Immature natural killer cell (primary cell): ENCODE results near the gene CAMK2B. TPM values are rescaled to one million over a fixed set of nuclear protein-coding genes. Genes with fewer than 3 reads are reported as not detected.

ENCODE experiments used
- DNase-seq, 3 donors: peaks; one replicate each; pipeline ENCODE4 v3.0.0; 2022; ENCODE audit warnings: mixed read lengths in 1 of 3
- H3K27ac Mint-ChIP-seq, 6 donors: one replicate each; pipeline ENCODE4 v1.8.0; 2020; ENCODE audit warnings: mixed read lengths in 6 of 6, mild to moderate bottlenecking in 5 of 6, inconsistent platforms in 4 of 6, moderate library complexity in 3 of 6
- H3K27me3 Mint-ChIP-seq, 3 donors: one replicate each; pipeline ENCODE4 v1.8.0; 2020 to 2021; ENCODE audit warnings: low read depth in 3 of 3, mild to moderate bottlenecking in 3 of 3, mixed read lengths in 3 of 3, moderate library complexity in 3 of 3, inconsistent platforms in 1 of 3
- H3K36me3 Mint-ChIP-seq, 3 donors: one replicate each; pipeline ENCODE4 v1.8.0; 2020; ENCODE audit warnings: mixed read lengths in 3 of 3, inconsistent platforms in 2 of 3, mild to moderate bottlenecking in 2 of 3
- H3K4me1 Mint-ChIP-seq, 2 donors: one replicate each; pipeline ENCODE4 v1.8.0; 2020; ENCODE audit warnings: inconsistent platforms in 2 of 2, mild to moderate bottlenecking in 2 of 2, mixed read lengths in 2 of 2, moderate library complexity in 1 of 2
- H3K4me3 Mint-ChIP-seq, 5 donors: one replicate each; pipeline ENCODE4 v1.8.0; 2020; ENCODE audit warnings: mild to moderate bottlenecking in 5 of 5, mixed read lengths in 5 of 5, inconsistent platforms in 3 of 5, moderate library complexity in 3 of 5
- H3K9me3 Mint-ChIP-seq, 6 donors: one replicate each; pipeline ENCODE4 v1.8.0; 2020; ENCODE audit warnings: mild to moderate bottlenecking in 6 of 6, mixed read lengths in 6 of 6, inconsistent platforms in 4 of 6, moderate library complexity in 3 of 6
- polyA plus RNA-seq, 3 donors: library from polyadenylated mRNA; unstranded; fragments of 300-500 nt; fragmentation: Illumina TruSeq; gene quantifications; one replicate each; pipeline ENCODE4 v1.2.3, GENCODE V29; 2021

The CAMK2B gene
- polyA plus RNA-seq, 3 donors from 2014 or later = not detected

DNA sequence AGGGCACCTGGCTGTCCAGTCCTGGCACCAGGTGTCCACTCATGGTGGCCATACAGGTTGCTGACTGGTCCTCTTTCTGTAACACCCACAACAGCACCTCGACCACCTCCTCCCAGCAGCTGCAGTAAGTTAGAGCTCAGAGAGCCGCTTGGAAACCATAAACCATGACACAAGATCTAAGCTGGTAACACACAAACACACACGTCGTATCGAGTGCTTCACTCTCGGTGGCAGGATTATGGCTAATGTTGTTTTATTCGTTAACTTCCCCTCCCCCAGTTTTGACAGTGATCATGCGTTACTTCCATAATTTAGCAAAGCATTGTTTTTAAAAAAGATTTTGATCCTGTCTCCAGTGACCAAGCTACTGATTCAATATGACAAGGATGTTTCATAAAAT lies 59.7 kb downstream of the CAMK2B start:
- no peaks in the 10 kb centered on the region for H3K4me1 Mint-ChIP-seq
- H3K9me3 Mint-ChIP-seq = peaks cover 0 to 1% (median 0%) of the 10 kb centered on the region in 6 donors
- H3K27ac Mint-ChIP-seq = no peak overlapping the region
- DNase-seq = no peak
- H3K27me3 Mint-ChIP-seq = peaks cover 0 to 2% (median 2%) of the 10 kb centered on the region in 3 donors
- H3K36me3 Mint-ChIP-seq = no peaks in the 10 kb centered on the region
- H3K4me3 Mint-ChIP-seq = no peak overlapping the region

DNA sequence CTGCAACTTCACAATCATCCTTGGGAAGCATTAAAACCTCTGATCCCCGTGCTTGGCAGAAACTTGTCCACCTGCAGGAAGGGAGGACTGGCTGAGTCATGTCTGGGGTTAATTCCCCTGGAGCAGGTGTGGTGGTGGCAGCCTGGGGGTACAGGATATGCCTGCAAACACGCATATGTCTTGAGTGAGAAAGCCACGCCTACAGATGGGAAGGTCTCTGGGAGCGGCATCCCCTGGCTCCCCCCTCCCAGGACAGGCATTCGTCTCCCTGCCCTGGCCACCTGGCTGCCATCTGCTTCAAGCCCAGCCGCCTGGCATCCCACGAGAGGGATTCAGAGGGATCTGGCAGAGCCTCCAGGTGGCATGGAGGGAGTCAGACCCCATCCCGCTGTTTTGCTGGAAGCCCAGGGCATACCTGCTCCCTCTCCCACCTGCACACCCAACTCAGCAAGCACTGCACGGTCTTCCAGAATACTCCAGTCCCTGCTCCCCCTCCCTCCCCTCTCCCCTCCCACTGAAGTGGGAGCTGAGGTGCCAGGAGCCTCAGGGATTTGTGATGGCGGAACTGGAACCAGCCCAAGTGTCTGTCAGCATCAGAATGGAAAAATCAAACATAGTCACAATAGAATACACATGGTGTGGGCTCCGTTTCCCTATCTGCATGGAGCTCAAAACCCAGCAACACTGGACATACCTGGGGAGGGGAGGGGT lies 61.0 kb downstream of the CAMK2B start:
- peaks cover 0 to 1% (median 0%) of the 10 kb centered on the region in 6 donors for H3K9me3 Mint-ChIP-seq

DNA sequence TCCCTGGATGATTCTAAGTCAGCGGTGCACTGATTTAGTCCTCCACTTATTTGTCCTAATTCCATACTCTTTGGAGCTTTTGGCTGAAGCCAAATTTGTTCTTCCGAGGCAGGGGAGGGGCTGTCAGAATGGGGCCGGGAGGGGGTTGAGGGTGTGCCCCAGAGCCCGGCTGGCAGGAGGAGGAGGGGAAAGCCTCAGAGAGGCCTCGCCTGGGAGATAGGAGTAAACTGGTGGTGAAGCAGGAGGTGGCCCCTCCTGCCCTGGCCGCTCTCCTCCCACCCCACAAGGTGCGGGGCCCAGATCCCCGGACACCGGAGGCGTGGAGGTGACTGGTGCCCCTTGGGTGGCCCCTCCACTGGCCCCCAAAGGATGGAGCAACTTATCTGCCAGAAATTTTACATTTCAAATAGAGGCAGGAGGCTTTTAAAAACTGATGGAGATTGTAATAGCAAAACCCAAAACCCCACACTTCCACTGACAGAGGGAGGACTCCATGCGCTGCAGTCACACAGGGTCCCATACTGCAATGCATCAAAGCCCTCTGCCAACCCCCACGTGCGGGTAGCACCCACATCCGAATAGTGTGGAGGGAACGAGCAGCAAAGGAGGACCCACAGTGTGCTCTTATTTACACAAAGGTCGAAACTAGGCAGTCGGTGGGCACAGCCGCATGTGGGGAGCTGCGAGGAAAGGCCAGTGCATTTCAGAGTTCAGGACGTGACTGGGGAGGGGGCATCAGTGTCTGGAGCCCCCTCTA lies 61.9 kb downstream of the CAMK2B start:
- Mint-ChIP-seq H3K4me3 (no peak overlapping the region), H3K36me3 (no peaks in the 10 kb centered on the region), H3K4me1 (peaks cover 2 to 7% of the 10 kb centered on the region in 2 donors), H3K27ac (no peak overlapping the region), H3K9me3 (no peaks in the 10 kb centered on the region), H3K27me3 (peaks cover 0 to 5% (median 2%) of the 10 kb centered on the region in 3 donors)
- DNase-seq = no peak

More for the DNA sequence above, 61.0 kb downstream of the CAMK2B start:
- Mint-ChIP-seq H3K4me3 (no peak overlapping the region), H3K4me1 (peaks cover 0 to 3% of the 10 kb centered on the region in 2 donors), H3K27me3 (peaks cover 0 to 5% (median 2%) of the 10 kb centered on the region in 3 donors), H3K36me3 (no peaks in the 10 kb centered on the region), H3K27ac (no peak overlapping the region)
- no peak for DNase-seq

DNA sequence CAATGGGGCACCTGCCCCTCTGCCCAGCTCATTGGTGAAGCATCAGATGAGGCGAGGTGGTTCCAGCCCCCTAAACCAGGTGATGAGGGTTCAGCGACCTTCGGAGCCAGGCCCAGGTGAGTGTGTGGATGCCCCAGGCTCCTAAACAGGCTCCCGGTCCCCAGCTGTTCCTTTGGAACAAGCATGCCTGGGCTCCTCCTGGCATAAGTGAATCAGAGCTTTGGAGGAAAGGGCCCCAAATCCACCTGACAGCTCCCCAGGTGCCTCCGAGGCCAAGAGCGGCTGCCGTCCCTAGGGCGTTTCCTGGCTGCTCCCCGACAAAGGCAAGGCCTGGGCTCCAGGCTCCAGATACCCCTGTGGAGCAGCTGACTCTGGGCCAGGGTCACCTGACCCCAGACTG lies 63.4 kb downstream of the CAMK2B start:
- DNase-seq = no peak
- Mint-ChIP-seq H3K4me3 (no peak overlapping the region), H3K9me3 (no peaks in the 10 kb centered on the region), H3K27me3 (peaks cover 2 to 5% (median 2%) of the 10 kb centered on the region in 3 donors), H3K36me3 (no peaks in the 10 kb centered on the region), H3K4me1 (peaks cover 16 to 20% of the 10 kb centered on the region in 2 donors), H3K27ac (no peak overlapping the region)

DNA sequence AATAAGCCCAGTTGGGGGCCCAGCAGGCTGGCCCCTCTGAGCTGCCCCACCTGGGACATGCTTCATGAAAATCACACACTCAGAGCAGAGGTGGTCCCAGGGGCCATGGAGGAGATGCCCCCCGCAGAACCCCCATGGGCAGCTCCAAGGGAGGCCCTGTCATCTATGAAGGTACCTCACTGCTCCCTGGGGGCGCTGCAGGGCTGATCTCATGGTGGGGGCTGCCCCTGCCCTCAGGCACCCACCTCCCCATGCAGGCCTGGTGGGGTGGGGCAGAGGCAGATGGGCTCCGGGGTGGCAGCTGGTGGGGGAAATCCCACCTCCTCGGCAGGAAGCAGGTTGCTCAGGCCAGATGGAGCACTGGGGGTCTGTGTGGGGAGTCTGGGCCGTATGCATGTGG lies 64.2 kb downstream of the CAMK2B start:
- no peaks in the 10 kb centered on the region for H3K9me3 Mint-ChIP-seq
- H3K27ac Mint-ChIP-seq = no peak overlapping the region
- no peak for DNase-seq
- peaks cover 16 to 20% of the 10 kb centered on the region in 2 donors for H3K4me1 Mint-ChIP-seq
- H3K4me3 Mint-ChIP-seq = no peak overlapping the region
- no peaks in the 10 kb centered on the region for H3K36me3 Mint-ChIP-seq
- peaks cover 2 to 5% (median 2%) of the 10 kb centered on the region in 3 donors for H3K27me3 Mint-ChIP-seq

DNA sequence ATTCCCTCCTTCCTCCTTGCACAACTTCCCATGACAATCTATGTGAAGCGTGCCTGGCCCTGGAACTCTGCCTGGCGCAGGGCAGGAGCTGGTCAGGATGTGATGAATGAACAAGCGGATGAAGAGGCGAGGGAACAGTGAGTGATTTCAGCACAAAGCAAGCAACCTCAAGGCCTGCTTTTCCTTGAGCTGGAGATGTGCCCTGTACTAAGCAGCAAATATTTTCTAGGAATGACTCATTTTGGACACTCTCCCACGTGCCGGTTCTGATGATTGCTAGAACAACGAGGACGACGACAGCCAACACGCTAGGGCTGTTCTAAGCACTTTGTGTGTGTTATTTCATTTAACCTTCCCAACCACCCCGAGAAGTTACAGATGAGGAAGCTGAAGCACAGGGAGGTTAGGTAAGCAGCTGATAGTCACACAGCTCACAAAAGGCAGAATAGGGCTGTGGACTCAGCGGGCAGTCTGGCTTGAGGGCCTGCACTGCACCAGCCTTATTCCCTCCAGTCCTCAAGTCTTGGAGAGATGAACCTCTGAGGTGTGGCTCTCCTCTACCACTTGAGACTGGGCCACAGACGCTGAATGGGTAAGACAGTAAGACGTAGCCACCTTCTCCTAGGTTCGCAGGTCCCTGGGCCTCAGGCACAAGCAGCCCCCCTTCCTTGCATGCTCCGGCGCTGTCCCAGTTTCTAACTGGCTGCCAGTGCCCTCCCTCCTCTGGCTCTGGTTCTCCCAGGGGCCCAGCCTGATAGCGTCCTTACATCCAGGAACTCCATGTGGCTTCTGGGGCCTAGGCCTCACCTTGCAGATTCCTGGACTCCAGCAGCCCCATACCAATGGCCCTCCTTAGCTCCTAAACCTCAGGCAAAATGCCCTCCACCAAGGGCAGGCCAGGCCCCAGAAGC lies 65.6 kb downstream of the CAMK2B start:
- Mint-ChIP-seq H3K27me3 (peaks cover 0 to 6% (median 4%) of the 10 kb centered on the region in 3 donors), H3K4me1 (peaks cover 17 to 20% of the 10 kb centered on the region in 2 donors), H3K9me3 (no peaks in the 10 kb centered on the region), H3K36me3 (no peaks in the 10 kb centered on the region), H3K27ac (peak overlapping the region in 1 of 6 donors; percentile 62), H3K4me3 (no peak overlapping the region)
- DNase-seq = no peak

DNA sequence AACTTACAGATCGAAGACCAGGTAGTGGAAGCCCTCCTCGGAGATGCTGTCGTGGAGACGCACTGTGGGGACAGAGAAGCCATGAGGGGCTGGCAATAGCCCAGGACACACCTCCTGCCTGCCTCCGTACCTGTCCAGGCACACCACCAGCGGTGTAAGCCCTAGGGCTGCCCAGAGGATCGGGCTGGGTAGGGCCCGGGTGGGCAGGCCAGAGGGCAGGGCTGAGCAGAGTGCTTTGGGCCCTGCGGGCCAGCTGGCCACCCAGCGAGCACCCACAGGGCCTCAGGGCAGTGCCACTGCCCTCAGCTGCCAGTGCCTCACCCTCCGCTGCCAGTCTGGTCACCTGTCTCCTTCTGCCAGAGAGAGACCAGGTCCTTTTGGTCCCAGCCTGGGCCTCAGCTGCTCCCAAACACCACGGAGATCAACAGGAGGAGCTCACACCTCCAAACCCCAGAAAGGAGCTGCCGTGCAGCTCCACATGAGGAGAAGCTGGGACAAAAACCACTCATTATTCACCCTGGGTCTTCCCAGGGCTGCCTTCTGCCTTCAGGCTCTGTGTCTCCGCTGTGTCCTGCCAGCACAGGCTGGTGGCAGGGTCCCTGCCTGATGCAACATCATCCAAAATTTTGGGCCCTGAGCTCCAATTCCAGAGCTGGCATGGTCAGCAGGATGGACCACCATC lies 66.4 kb downstream of the CAMK2B start:
- no peak overlapping the region for H3K4me3 Mint-ChIP-seq
- H3K9me3 Mint-ChIP-seq = no peaks in the 10 kb centered on the region
- no peak overlapping the region for H3K27ac Mint-ChIP-seq
- no peaks in the 10 kb centered on the region for H3K36me3 Mint-ChIP-seq
- peaks cover 21 to 22% of the 10 kb centered on the region in 2 donors for H3K4me1 Mint-ChIP-seq
- no peak for DNase-seq
- peaks cover 0 to 8% (median 6%) of the 10 kb centered on the region in 3 donors for H3K27me3 Mint-ChIP-seq

DNA sequence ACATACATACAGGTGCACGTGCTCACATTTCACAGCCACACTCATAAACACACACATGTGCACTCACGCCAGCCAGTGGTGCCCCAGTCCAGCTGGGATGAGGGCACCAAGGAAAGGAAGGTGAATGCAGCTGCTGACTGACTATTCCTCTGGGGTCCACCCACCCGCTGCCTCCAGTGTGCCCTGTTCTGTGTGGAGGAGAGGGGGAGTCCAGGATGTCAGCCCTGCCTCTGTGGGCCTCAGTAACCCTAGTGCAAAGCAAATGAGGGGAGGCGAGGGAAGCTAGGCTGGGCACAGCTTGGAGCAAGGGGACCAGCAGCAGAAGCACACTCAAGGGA lies 67.0 kb downstream of the CAMK2B start:
- Mint-ChIP-seq H3K9me3 (no peaks in the 10 kb centered on the region), H3K36me3 (no peaks in the 10 kb centered on the region), H3K27ac (peak overlapping the region; percentile 24 to 86 (median 79)), H3K27me3 (peaks cover 0 to 8% (median 5%) of the 10 kb centered on the region in 3 donors), H3K4me3 (peak overlapping the region; percentile 55 to 81 (median 74)), H3K4me1 (peaks cover 21 to 22% of the 10 kb centered on the region in 2 donors)
- DNase-seq = no peak

DNA sequence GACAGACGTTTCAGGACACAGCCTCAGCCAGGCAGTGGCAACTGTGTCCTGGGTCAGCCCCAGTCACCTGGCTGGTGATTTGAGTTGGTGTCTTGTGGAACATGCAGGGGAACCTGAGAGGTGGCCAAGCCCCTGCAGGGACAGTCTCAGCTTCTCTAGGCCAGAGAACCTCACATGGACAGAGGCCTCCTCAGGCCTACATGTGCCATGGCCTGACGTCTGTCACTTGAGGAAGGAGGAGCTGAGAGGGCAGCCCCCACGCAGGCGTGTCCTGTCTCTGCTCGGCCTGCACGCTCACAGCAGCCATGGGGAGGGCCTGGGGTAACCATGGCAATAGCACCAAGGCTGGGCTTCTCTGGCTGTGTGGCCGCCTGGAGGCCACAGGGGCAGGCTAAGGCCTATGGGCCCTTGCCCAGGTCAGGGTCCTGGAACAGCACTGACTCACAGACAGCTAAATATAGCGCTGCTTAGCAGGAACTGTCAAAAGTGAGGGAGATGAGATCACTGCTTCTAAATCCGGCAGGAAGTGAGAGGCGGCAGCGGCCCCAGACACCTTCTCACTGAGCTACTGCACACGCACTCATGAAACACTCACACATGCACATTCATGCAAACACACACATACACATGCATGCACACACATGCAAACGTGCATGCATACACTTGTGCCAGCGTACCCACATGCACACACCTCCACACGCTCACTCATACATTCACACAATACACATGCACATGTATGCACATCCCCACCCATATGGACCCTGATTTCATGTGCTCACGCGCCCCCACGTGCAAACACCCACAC lies 67.6 kb downstream of the CAMK2B start:
- Mint-ChIP-seq H3K9me3 (no peaks in the 10 kb centered on the region), H3K4me3 (peak overlapping the region; percentile 55 to 81 (median 74)), H3K4me1 (peaks cover 21 to 22% of the 10 kb centered on the region in 2 donors), H3K27me3 (peaks cover 0 to 8% (median 5%) of the 10 kb centered on the region in 3 donors), H3K27ac (peak overlapping the region; percentile 24 to 86 (median 79)), H3K36me3 (no peaks in the 10 kb centered on the region)
- peak; percentile 56 to 65 (median 59) for DNase-seq

DNA sequence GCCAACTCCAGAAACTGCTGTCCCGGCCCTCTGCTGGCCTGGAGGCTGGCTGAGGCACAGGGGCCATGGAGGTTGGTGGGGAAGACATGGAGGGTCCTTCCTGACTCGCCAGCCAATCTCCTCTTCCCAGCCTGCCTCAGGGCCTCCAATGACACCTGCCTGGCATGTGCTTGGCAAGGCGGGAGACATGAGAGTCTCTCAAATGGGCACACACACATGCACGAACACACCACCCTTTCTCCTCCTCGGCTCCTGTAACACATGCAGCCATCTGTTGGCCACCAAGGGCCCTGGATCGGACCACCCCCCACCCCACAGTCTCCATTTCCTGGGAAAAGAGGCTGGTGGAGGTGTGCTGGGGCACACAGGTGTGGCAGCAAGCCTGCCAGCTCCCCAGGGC lies 68.2 kb downstream of the CAMK2B start:
- Mint-ChIP-seq H3K27me3 (peaks cover 0 to 8% (median 5%) of the 10 kb centered on the region in 3 donors), H3K36me3 (no peaks in the 10 kb centered on the region), H3K9me3 (no peaks in the 10 kb centered on the region), H3K4me1 (peaks cover 21 to 22% of the 10 kb centered on the region in 2 donors), H3K4me3 (no peak overlapping the region), H3K27ac (peak overlapping the region in 4 of 6 donors; percentile 24 to 86 (median 84))
- DNase-seq = no peak

DNA sequence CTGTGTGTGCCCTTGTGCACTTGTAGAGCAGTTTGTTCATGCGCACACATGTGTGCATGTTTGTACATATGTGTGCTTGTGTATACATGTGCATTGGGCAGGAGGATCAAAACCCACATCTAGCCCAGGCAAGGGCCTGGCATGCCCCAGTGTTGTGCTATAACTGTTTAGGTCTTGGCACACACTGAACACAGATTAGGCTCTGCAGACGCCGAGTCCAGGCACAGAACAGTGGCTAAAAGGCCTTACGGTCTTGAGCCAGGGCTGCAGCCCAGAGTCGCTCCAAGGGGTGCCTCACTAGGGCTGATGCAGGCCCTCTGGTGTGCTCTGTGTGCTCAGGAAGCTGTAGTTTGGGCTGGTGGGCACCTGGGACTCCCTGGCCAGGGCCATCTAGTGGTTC lies 68.9 kb downstream of the CAMK2B start:
- H3K4me3 Mint-ChIP-seq = no peak overlapping the region
- H3K27ac Mint-ChIP-seq = no peak overlapping the region
- peaks cover 21 to 22% of the 10 kb centered on the region in 2 donors for H3K4me1 Mint-ChIP-seq
- H3K36me3 Mint-ChIP-seq = no peaks in the 10 kb centered on the region
- DNase-seq = no peak
- H3K27me3 Mint-ChIP-seq = peaks cover 0 to 8% (median 5%) of the 10 kb centered on the region in 3 donors
- H3K9me3 Mint-ChIP-seq = no peaks in the 10 kb centered on the region

DNA sequence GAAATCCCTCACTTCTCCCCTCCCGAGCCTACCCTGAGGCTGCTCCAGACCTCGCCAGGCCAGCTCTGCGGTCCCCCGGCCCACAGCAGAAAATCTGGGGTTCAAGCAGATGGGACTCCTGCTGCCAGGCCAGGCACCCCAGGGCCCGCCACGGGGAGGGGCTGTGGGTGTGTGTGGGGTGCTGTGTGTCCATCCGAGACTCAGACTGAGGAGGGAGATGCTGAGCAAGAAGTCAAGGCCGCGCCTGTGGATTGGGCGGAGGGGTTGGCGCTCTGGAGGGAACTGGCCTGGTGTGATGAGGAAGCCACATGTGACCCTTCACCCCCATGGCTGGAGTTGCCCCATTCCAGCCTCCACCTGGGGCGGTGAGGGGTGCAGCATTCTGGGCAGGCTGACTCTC lies 73.5 kb downstream of the CAMK2B start:
- H3K9me3 Mint-ChIP-seq = no peaks in the 10 kb centered on the region
- no peak overlapping the region for H3K27ac Mint-ChIP-seq
- H3K27me3 Mint-ChIP-seq = peaks cover 0 to 5% (median 3%) of the 10 kb centered on the region in 3 donors
- no peak for DNase-seq
- H3K4me3 Mint-ChIP-seq = no peak overlapping the region
- H3K36me3 Mint-ChIP-seq = no peaks in the 10 kb centered on the region
- H3K4me1 Mint-ChIP-seq = peaks cover 2 to 6% of the 10 kb centered on the region in 2 donors
